ENCODE measurements around the gene REXO5.

DNA sequence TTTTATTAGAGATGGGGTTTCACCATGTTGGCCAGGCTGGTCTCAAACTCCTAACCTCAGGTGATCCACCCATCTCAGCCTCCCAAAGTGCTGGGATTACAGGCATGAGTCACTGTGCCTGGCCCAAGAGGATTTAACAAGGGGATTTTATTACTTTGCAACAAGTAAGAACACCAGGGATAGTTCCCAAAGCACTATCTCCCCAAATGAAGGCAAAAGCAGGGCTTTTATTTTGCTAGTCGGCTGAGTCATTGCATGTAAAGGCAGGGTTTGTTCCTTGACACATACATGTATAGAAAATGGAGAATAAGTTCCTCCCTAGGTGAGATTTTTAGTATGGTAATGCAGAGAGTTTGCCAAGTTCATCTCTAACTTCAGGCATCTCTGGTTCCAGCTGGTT is 24.0 kb downstream of the REXO5 start:
- TF ChIP-seq RCOR1 (conservative IDR thresholded peaks at IDR 0.05; ENCODE audit: low read depth, low read length) (no peak), RBBP5 (conservative IDR thresholded peaks at IDR 0.05) (no peak), CREB1 (IDR thresholded peaks at IDR 0.05; ENCODE audit: low read depth) (no peak), NFIC (IDR thresholded peaks at IDR 0.05; ENCODE audit: low read depth, low read length) (no peak)
- TF ChIP-seq, protein P1, sequence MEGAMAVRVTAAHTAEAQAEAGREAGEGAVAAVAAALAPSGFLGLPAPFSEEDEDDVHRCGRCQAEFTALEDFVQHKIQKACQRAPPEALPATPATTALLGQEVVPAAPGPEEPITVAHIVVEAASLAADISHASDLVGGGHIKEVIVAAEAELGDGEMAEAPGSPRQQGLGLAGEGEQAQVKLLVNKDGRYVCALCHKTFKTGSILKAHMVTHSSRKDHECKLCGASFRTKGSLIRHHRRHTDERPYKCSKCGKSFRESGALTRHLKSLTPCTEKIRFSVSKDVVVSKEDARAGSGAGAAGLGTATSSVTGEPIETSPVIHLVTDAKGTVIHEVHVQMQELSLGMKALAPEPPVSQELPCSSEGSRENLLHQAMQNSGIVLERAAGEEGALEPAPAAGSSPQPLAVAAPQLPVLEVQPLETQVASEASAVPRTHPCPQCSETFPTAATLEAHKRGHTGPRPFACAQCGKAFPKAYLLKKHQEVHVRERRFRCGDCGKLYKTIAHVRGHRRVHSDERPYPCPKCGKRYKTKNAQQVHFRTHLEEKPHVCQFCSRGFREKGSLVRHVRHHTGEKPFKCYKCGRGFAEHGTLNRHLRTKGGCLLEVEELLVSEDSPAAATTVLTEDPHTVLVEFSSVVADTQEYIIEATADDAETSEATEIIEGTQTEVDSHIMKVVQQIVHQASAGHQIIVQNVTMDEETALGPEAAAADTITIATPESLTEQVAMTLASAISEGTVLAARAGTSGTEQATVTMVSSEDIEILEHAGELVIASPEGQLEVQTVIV (IDR thresholded peaks at IDR 0.05; ENCODE audit: borderline replicate concordance, partially characterized antibody) = no peak
